Urothelium cell line (cell line): ENCODE results near the gene ARFGEF2.

Source experiments
- DNase-seq: peaks from one replicate; pipeline ENCODE4 v3.0.0; 2011; ENCODE audit warnings: low spot score, mixed read lengths
- FAIRE-seq: peaks from 2 replicates; lab custom pipeline; 2011; peaks lifted over from hg19 to GRCh38; lab: Jason Lieb, UNC

Gene ARFGEF2

GRCh38 chr20:48898896-48899530 is 22.5 kb upstream of the ARFGEF2 start:
- no peak for DNase-seq
- FAIRE-seq = no peak

- FAIRE-seq (no peak), DNase-seq (no peak)
Measured at GRCh38 chr20:48899881-48900280, 21.6 kb upstream of the ARFGEF2 start.

GRCh38 chr20:48901326-48901725 is 20.2 kb upstream of the ARFGEF2 start:
- DNase-seq = no peak
- no peak for FAIRE-seq

GRCh38 chr20:48903705-48904104 is 17.8 kb upstream of the ARFGEF2 start:
- FAIRE-seq (no peak), DNase-seq (no peak)

GRCh38 chr20:48904566-48905296 is 16.8 kb upstream of the ARFGEF2 start:
- peak; percentile 82 for DNase-seq
- FAIRE-seq = no peak

GRCh38 chr20:48905297-48905647 is 16.2 kb upstream of the ARFGEF2 start:
- no peak for FAIRE-seq
- DNase-seq = no peak

GRCh38 chr20:48906221-48906877 is 15.2 kb upstream of the ARFGEF2 start:
- FAIRE-seq (no peak), DNase-seq (no peak)

GRCh38 chr20:48908656-48909319 is 12.7 kb upstream of the ARFGEF2 start:
- FAIRE-seq (no peak), DNase-seq (no peak)

- FAIRE-seq = no peak
- DNase-seq = no peak
Measured at GRCh38 chr20:48909910-48910309, 11.6 kb upstream of the ARFGEF2 start.

- DNase-seq (no peak), FAIRE-seq (no peak)
Measured at GRCh38 chr20:48910347-48910781, 11.1 kb upstream of the ARFGEF2 start.

GRCh38 chr20:48912065-48912464 is 9.4 kb upstream of the ARFGEF2 start:
- DNase-seq (no peak), FAIRE-seq (no peak)

GRCh38 chr20:48916699-48917098 is 4.8 kb upstream of the ARFGEF2 start:
- DNase-seq (no peak), FAIRE-seq (no peak)

- no peak for FAIRE-seq
- no peak for DNase-seq
Measured at GRCh38 chr20:48919336-48919881, 2.1 kb upstream of the ARFGEF2 start.

- no peak for FAIRE-seq
- no peak for DNase-seq
Measured at GRCh38 chr20:48919882-48920526, 1.5 kb upstream of the ARFGEF2 start.

GRCh38 chr20:48920527-48921167 is 864 bp upstream of the ARFGEF2 start:
- DNase-seq = no peak
- no peak for FAIRE-seq

- FAIRE-seq (no peak), DNase-seq (peak; percentile 76)
Measured at GRCh38 chr20:48921883-48922820, 641 bp downstream of the ARFGEF2 start.

- FAIRE-seq (no peak), DNase-seq (no peak)
Measured at GRCh38 chr20:48923149-48923718, 1.7 kb downstream of the ARFGEF2 start.

- FAIRE-seq (no peak), DNase-seq (no peak)
Measured at GRCh38 chr20:48924756-48925109, 3.2 kb downstream of the ARFGEF2 start.

GRCh38 chr20:48926267-48926666 is 4.8 kb downstream of the ARFGEF2 start:
- FAIRE-seq = no peak

More at GRCh38 chr20:48926267-48926666, 4.8 kb downstream of the ARFGEF2 start:
- DNase-seq = no peak
